A172 (cell line): Measurements from ENCODE around the gene ANK3. TPM values are rescaled to one million over a fixed set of nuclear protein-coding genes. Genes with fewer than 3 reads are reported as not detected.

Experiments
- DNase-seq: peaks from one replicate; pipeline ENCODE4 v3.0.0-alpha.2; 2015; ENCODE audit warnings: low spot score
- total RNA-seq: library from RNA; depleted of rRNA; stranded (reverse); fragments of >200 nt; shearing (Covaris generic); gene quantifications from 2 replicates; pipeline ENCODE4 v1.2.3, GENCODE V29; 2014

The ANK3 gene
- total RNA-seq, 1 experiment from 2014 or later: 9.0 TPM

- peak; percentile 48 for DNase-seq
Measured at GRCh38 chr10:60377955-60378354, 11.7 kb downstream of the ANK3 start.

DNA sequence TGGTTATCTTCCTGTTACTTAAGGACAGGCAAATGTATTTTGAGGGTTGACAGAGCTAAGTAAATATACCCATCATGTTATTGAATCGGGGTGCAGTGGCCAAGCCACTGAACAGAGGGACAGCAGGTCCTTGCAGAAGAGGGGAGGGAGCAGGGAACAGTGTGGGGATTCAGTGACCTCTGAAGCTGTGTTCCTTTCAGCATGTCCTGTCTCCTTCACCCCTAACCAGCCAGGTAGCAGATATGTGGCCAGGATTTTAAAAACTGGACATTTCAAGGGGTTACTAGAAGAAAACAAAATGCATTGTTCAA lies 12.7 kb downstream of the ANK3 start:
- no peak for DNase-seq

DNA sequence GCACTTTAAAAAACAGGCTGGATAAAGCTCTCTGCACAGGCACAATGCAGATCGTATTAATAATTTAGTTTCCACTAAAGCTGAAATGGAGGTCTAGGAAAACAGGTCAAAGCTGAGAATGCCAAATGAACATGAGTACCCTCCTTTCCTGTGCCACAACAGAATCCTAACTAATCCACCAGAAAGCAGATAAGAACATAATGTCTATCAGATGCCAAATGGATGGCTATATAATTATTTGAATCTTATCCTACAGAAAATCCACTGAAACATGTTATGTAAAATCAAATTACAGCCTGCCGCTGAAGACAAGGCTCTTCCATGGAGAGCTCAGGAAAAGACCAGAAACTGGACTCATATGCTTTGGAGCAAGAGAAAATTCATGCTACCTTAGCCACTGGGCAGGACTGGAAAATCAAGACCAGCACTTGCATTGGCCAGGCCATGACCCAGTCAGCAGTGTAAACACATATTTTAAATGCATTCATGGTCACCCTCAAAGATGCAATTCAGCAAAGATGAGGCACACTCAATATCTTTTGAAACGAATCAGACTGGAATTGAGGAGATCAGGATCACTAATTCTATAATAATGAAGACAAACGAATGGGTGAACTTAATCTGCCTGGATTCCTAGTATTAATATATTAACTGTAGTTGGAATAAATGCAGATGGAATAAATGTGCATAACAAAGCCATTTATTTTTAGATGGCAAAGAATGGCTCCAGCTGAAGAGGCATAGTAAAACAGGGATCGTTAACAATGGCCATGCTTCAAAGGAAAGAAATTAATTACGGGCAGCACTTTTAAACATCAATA lies 13.2 kb downstream of the ANK3 start:
- DNase-seq: no peak

DNA sequence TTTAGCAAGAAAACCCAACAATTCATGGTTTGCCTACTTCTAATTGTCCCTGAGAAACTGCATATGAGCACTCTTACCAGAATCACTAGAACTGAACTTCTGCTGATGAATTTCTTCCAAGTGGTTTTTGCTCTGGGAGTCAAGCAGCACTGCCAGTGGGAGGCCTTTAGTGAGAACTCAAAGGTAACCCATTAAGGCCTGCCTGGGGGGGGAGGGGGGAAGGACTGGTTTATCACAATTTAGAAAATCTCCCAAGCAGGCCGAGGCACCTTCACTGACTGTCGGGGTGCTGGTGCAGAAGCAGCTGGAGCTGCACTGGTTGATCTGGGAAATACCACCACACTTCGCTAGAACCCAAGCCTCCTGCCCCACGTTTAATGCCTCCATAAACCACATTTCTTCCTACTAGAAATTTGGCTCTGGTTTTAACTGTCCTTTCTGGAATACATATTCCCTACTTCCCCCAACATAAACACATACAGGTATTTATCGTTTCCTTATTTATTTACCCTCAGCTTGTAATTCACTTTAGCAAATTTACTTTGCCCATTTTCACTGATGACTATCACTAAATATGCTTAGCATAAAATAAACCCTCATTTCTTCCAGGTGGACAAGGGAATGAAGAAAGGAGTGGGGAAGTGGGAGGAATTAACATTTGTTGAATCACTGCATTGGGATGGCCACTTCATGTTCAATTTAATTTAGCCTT lies 14.2 kb downstream of the ANK3 start:
- DNase-seq: no peak

- DNase-seq: no peak
Measured at GRCh38 chr10:60374836-60375235, 14.8 kb downstream of the ANK3 start.

DNA sequence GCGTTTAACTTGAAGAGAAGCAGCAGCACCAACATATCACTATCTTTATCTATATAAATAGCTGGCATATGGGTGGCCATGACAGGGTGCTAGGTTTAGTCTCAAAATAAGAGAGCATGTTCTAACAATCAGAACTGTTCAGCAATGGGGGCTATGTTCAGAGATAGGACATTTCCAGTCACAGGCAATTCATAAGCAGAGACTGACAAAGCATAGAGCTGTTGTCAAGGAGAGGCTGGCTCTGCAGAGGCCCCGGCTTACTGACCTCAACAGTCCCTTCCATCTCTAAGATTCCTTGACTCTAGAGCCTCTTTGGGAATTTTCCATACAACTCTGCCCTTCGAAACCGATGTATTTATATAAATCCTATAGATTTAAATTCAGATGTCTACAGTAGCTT lies 17.2 kb downstream of the ANK3 start:
- no peak for DNase-seq

- no peak for DNase-seq
Measured at GRCh38 chr10:60369547-60369930, 20.1 kb downstream of the ANK3 start.

DNA sequence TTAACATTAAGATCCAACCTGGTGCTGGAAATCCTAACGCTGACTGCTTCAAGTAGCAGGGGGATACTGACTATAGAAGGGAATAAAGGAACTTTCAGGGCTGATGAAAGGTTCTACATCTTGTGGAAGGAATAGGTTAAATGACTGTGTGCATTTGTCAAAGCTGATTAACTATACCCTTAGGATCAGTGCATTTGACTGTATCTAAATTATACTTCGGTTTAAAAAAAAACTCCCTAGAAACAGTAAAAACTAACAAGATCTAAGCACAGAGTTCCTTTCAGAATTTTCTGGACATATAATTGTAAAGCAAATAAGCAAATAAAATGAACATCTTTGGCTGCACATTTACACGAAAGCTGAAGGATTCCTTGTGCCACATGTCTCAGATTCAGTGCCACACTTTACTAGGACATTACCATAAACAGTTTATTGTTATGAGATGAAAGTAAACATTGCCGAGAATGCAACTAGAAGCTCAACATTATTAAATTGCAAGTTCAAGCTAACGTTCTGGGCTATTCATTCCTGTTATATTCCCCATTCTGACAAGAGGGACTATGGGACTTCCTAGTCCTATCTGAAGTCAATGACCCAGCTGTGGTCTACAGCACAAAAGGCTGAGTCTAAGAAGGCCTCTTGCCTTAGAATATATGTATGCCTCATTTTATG lies 20.7 kb downstream of the ANK3 start:
- DNase-seq: no peak

GRCh38 chr10:60367901-60368300 lies 21.8 kb downstream of the ANK3 start:
- DNase-seq: no peak

DNA sequence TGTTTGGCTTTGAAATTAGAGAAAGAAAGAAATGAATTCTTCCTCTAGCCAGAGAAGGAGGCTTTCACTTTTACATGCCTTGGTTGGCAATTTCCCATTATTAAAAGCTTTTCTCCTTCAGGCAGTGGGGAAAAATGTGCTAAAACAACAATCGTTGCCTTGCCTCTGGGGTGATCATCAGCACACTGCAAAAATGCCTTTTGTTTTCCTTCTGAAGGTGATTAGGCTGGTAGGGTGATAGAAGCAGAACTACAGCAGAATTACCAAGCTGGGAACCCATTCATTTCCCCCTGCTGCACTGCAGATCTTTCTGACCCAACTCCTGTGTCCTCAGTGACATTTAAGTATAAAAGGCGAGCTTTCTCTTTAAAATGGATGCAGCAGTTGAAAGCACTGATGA lies 22.2 kb downstream of the ANK3 start:
- no peak for DNase-seq

- no peak for DNase-seq
Measured at GRCh38 chr10:60367024-60367423, 22.7 kb downstream of the ANK3 start.

DNA sequence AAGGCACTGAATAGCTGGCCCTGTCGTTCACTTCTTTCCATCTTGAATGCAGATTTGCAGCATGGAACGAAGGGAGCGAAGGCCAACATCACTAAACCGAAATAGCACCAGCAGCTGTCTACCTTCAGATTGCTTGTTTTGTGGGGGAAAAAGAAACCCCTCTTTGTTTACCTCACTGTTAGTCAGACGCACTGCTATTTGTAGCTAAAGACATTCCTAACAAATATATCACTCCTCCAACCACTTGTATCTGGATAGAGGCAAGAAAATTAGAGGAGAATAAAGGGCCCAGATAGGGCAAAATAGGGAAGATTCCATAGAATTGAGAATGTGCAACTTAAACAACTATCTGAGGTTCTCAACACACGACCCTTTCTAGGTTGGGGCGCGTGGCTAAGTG lies 26.5 kb downstream of the ANK3 start:
- no peak for DNase-seq

DNA sequence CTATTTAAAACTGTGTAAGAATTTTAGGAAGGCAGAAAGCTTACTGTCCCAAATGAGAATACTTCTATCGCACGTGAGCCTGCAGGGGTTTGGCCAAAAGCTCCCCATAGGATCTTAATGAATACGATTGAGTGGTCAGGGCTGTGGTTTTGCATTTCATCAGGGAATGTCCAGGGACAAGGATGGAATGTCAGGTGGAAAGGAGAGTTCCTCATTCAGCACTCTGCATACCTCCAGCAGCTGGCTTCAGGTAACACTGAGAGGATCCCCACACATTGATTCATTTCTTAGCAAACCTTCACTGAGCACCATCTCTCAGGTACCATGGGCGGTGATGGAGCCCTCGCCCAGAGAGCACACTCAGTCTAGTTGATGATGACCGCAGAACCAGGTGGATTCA lies 27.2 kb downstream of the ANK3 start:
- no peak for DNase-seq

DNA sequence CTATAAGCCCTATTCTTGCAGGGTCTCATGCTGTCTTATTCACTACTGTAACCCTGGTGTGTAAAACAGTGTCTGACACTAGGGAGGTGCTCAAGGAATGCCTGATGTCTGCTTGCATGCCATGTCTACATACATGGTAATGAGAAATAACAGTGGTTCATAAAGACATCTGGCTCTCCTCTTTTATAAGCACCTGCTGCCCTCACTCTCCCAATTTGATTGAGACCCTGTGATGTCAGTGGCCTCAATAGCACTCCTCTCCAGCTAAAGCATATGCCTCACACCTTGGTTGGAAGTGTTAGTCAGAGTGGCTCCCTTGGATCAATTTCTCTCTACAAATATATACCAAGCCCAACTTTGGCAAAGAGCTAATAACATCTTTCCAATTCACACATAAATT lies 30.6 kb downstream of the ANK3 start:
- no peak for DNase-seq

DNA sequence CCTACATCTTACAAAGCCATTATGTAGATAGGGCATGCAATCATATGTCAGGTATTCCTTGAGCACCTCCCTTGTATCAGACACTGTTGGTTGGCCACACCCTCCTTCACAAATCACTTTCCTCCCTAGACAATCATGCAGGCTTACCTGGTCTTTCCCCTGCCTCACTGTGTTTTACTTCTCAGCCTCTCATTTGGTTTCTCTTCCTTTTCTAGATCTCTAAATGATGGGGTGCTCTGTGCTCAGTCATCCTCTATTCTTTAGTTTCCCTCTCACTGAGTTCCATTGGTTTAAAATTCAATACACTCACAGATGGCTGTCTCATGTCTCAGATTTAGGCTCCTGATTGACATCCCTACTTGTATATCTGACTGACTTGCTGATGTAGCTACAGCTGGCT lies 31.4 kb downstream of the ANK3 start:
- no peak for DNase-seq

- DNase-seq: no peak
Measured at GRCh38 chr10:60353519-60354258, 36.0 kb downstream of the ANK3 start.

GRCh38 chr10:60352105-60352504 lies 37.6 kb downstream of the ANK3 start:
- DNase-seq: no peak

- no peak for DNase-seq
Measured at GRCh38 chr10:60351191-60351853, 38.4 kb downstream of the ANK3 start.

GRCh38 chr10:60350400-60350799 lies 39.3 kb downstream of the ANK3 start:
- DNase-seq: no peak

DNA sequence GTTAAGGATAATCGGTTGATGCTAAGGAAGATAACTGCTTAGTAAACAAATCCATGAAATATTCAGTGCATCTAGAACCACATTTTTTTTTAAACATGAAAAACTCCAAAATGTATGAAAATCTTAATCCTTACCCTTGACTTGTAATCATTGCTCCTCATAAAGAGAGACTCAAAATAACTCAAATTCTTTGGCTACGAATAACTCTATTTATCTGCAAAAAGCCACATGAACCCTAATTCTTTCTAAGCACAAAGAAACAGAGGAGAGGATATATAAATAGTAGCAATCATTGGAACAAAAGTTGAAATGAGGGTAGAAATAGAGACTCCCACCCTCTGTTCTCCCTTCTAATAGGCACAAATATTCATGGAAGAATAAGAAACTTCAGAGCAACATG lies 40.2 kb downstream of the ANK3 start:
- no peak for DNase-seq

- no peak for DNase-seq
Measured at GRCh38 chr10:60348982-60349381, 40.7 kb downstream of the ANK3 start.

GRCh38 chr10:60347270-60347669 lies 42.4 kb downstream of the ANK3 start:
- DNase-seq: no peak
